Measurements from ENCODE around the gene C1RL.
"Not testable (repeated sequence)": the region's sequence is repeated elsewhere in the genome, so short reads cannot be mapped to it uniquely, and the experiment has no call there.

Gene C1RL

GRCh38 chr12:7117670-7118069, 8.7 kb upstream of the C1RL start:
- Mint-ChIP-seq H3K4me1 (ENCODE audit: low read depth in 2 of 2) (peaks cover 5 to 8% of the 10 kb centered on the region in 2 donors), H3K27me3 (no peaks in the 10 kb centered on the region), H3K4me3 (no peak overlapping the region), H3K9me3 (no peaks in the 10 kb centered on the region), H3K27ac (no peak overlapping the region), H3K36me3 (ENCODE audit: insufficient read depth) (peaks cover 8% of the 10 kb centered on the region)
- DNase-seq (no peak), ATAC-seq (replicated peaks) (no peak)

- Mint-ChIP-seq H3K4me3 (no peak overlapping the region), H3K4me1 (ENCODE audit: low read depth in 2 of 2) (peaks cover 5 to 8% of the 10 kb centered on the region in 2 donors), H3K36me3 (ENCODE audit: insufficient read depth) (peaks cover 8% of the 10 kb centered on the region), H3K27me3 (no peaks in the 10 kb centered on the region), H3K27ac (no peak overlapping the region), H3K9me3 (no peaks in the 10 kb centered on the region)
- DNase-seq (no peak), ATAC-seq (replicated peaks) (no peak)
Observed at GRCh38 chr12:7116916-7117315, 7.9 kb upstream of the C1RL start.

GRCh38 chr12:7116196-7116595, 7.2 kb upstream of the C1RL start:
- Mint-ChIP-seq H3K9me3 (no peaks in the 10 kb centered on the region), H3K36me3 (ENCODE audit: insufficient read depth) (peaks cover 8% of the 10 kb centered on the region), H3K4me3 (no peak overlapping the region), H3K27me3 (no peaks in the 10 kb centered on the region), H3K4me1 (ENCODE audit: low read depth in 2 of 2) (peaks cover 7 to 8% of the 10 kb centered on the region in 2 donors), H3K27ac (no peak overlapping the region)
- DNase-seq = no peak
- ATAC-seq (replicated peaks) = no peak

- ATAC-seq (replicated peaks) (no peak), DNase-seq (no peak)
- H3K4me3 Mint-ChIP-seq = no peak overlapping the region
- H3K4me1 Mint-ChIP-seq (ENCODE audit: low read depth in 2 of 2) = peaks cover 11 to 12% of the 10 kb centered on the region in 2 donors
- no peaks in the 10 kb centered on the region for H3K27me3 Mint-ChIP-seq
- H3K9me3 Mint-ChIP-seq = no peaks in the 10 kb centered on the region
- H3K27ac Mint-ChIP-seq = no peak overlapping the region
- H3K36me3 Mint-ChIP-seq (ENCODE audit: insufficient read depth) = peaks cover 5% of the 10 kb centered on the region
Observed at GRCh38 chr12:7114851-7115250, 5.8 kb upstream of the C1RL start.

- H3K9me3 Mint-ChIP-seq = no peaks in the 10 kb centered on the region
- DNase-seq (no peak), ATAC-seq (replicated peaks) (no peak)
- H3K36me3 Mint-ChIP-seq (ENCODE audit: insufficient read depth) = peaks cover 10% of the 10 kb centered on the region
- H3K27ac Mint-ChIP-seq = peak overlapping the region in 1 of 2 donors; percentile 74
- H3K27me3 Mint-ChIP-seq = no peaks in the 10 kb centered on the region
- peaks cover 19 to 20% of the 10 kb centered on the region in 2 donors for H3K4me1 Mint-ChIP-seq (ENCODE audit: low read depth in 2 of 2)
- H3K4me3 Mint-ChIP-seq = no peak overlapping the region
Observed at GRCh38 chr12:7114008-7114407, 5.0 kb upstream of the C1RL start.

- Mint-ChIP-seq H3K4me3 (no peak overlapping the region), H3K27me3 (no peaks in the 10 kb centered on the region), H3K27ac (peak overlapping the region; percentile 44 to 74), H3K4me1 (ENCODE audit: low read depth in 2 of 2) (peaks cover 19 to 23% of the 10 kb centered on the region in 2 donors), H3K9me3 (no peaks in the 10 kb centered on the region), H3K36me3 (ENCODE audit: insufficient read depth) (peaks cover 12% of the 10 kb centered on the region)
- DNase-seq (peak; percentile 40 to 56 (median 47)), ATAC-seq (replicated peaks) (peak; percentile 24)
Observed at GRCh38 chr12:7113389-7113871, 4.4 kb upstream of the C1RL start.

- no peaks in the 10 kb centered on the region for H3K9me3 Mint-ChIP-seq
- no peaks in the 10 kb centered on the region for H3K27me3 Mint-ChIP-seq
- ATAC-seq (replicated peaks) = no peak
- no peak for DNase-seq
- H3K4me1 Mint-ChIP-seq (ENCODE audit: low read depth in 2 of 2) = peaks cover 27 to 32% of the 10 kb centered on the region in 2 donors
- peaks cover 15% of the 10 kb centered on the region for H3K36me3 Mint-ChIP-seq (ENCODE audit: insufficient read depth)
- H3K4me3 Mint-ChIP-seq = no peak overlapping the region
- no peak overlapping the region for H3K27ac Mint-ChIP-seq
Observed at GRCh38 chr12:7112041-7112440, 3.0 kb upstream of the C1RL start.

- peaks cover 15% of the 10 kb centered on the region for H3K36me3 Mint-ChIP-seq (ENCODE audit: insufficient read depth)
- no peak overlapping the region for H3K4me3 Mint-ChIP-seq
- peaks cover 2 to 7% of the 10 kb centered on the region in 2 donors for H3K9me3 Mint-ChIP-seq
- peaks cover 39 to 41% of the 10 kb centered on the region in 2 donors for H3K4me1 Mint-ChIP-seq (ENCODE audit: low read depth in 2 of 2)
- H3K27me3 Mint-ChIP-seq = no peaks in the 10 kb centered on the region
- no peak overlapping the region for H3K27ac Mint-ChIP-seq
- ATAC-seq (replicated peaks) (no peak), DNase-seq (no peak)
Observed at GRCh38 chr12:7110661-7111060, 1.6 kb upstream of the C1RL start.

GRCh38 chr12:7109572-7109920, 532 bp upstream of the C1RL start:
- H3K36me3 Mint-ChIP-seq (ENCODE audit: insufficient read depth) = peaks cover 18% of the 10 kb centered on the region
- H3K27ac Mint-ChIP-seq = peak overlapping the region; percentile 92
- ATAC-seq (replicated peaks) (no peak), DNase-seq (no peak)
- H3K4me1 Mint-ChIP-seq (ENCODE audit: low read depth in 2 of 2) = peaks cover 42 to 46% of the 10 kb centered on the region in 2 donors
- peaks cover 3 to 11% of the 10 kb centered on the region in 2 donors for H3K9me3 Mint-ChIP-seq
- H3K4me3 Mint-ChIP-seq = peak overlapping the region; percentile 93 to 94
- H3K27me3 Mint-ChIP-seq = no peaks in the 10 kb centered on the region

- Mint-ChIP-seq H3K9me3 (peaks cover 3 to 11% of the 10 kb centered on the region in 2 donors), H3K36me3 (ENCODE audit: insufficient read depth) (peaks cover 18% of the 10 kb centered on the region), H3K4me3 (peak overlapping the region; percentile 93 to 94), H3K27me3 (no peaks in the 10 kb centered on the region), H3K27ac (peak overlapping the region; percentile 92), H3K4me1 (ENCODE audit: low read depth in 2 of 2) (peaks cover 43 to 50% of the 10 kb centered on the region in 2 donors)
- DNase-seq = peak; percentile 56 to 63 (median 61)
- peak; percentile 95 for ATAC-seq (replicated peaks)
Observed at GRCh38 chr12:7108003-7108795, 815 bp downstream of the C1RL start.

- Mint-ChIP-seq H3K27me3 (no peaks in the 10 kb centered on the region), H3K36me3 (ENCODE audit: insufficient read depth) (peaks cover 18% of the 10 kb centered on the region), H3K4me1 (ENCODE audit: low read depth in 2 of 2) (peaks cover 46 to 52% of the 10 kb centered on the region in 2 donors), H3K27ac (peak overlapping the region; percentile 92), H3K4me3 (peak overlapping the region; percentile 93 to 94), H3K9me3 (peaks cover 3 to 11% of the 10 kb centered on the region in 2 donors)
- no peak for ATAC-seq (replicated peaks)
- no peak for DNase-seq
Observed at GRCh38 chr12:7107636-7108002, 1.4 kb downstream of the C1RL start.

- peaks cover 48 to 57% of the 10 kb centered on the region in 2 donors for H3K4me1 Mint-ChIP-seq (ENCODE audit: low read depth in 2 of 2)
- H3K4me3 Mint-ChIP-seq = peak overlapping the region; percentile 15 to 94
Observed at GRCh38 chr12:7107181-7107580, 1.8 kb downstream of the C1RL start.

GRCh38 chr12:7106082-7106481, 2.9 kb downstream of the C1RL start:
- Mint-ChIP-seq H3K27me3 (no peaks in the 10 kb centered on the region), H3K36me3 (ENCODE audit: insufficient read depth) (peaks cover 23% of the 10 kb centered on the region), H3K4me1 (ENCODE audit: low read depth in 2 of 2) (peaks cover 51 to 57% of the 10 kb centered on the region in 2 donors), H3K4me3 (peak overlapping the region in 1 of 2 donors; percentile 59), H3K27ac (peak overlapping the region in 1 of 2 donors; percentile 45), H3K9me3 (peaks cover 3 to 11% of the 10 kb centered on the region in 2 donors)
- no peak for ATAC-seq (replicated peaks)
- no peak for DNase-seq

More at GRCh38 chr12:7107181-7107580, 1.8 kb downstream of the C1RL start:
- ATAC-seq (replicated peaks); H3K27ac Mint-ChIP-seq; DNase-seq; H3K27me3 Mint-ChIP-seq: not testable (repeated sequence)
- Mint-ChIP-seq H3K36me3 (ENCODE audit: insufficient read depth) (peaks cover 18% of the 10 kb centered on the region), H3K9me3 (peaks cover 3 to 11% of the 10 kb centered on the region in 2 donors)
